GM10266 (cell line): ENCODE measurements around the gene IER2.
"Not testable (repeated sequence)": the region's sequence is repeated elsewhere in the genome, so short reads cannot be mapped to it uniquely, and the experiment has no call there.

Experiments
- DNase-seq: peaks from one replicate; pipeline ENCODE4 v3.0.0; 2012; ENCODE audit errors: extremely low spot score
- CTCF ChIP-seq: IDR thresholded peaks from 2 replicates; pipeline ENCODE4 v1.5.1; 2012; ENCODE audit warnings: mild to moderate bottlenecking, low read depth; ENCODE audit not compliant: control insufficient read depth, insufficient read depth; ENCODE audit errors: missing control alignments

The IER2 gene

GRCh38 chr19:13163609-13164342 is 13.6 kb downstream of the IER2 start:
- DNase-seq, result no peak

GRCh38 chr19:13164343-13165161 is 14.3 kb downstream of the IER2 start:
- no peak for DNase-seq
- TF ChIP-seq CTCF, result no peak

More at GRCh38 chr19:13163609-13164342, 13.6 kb downstream of the IER2 start:
- TF ChIP-seq CTCF, result no peak

GRCh38 chr19:13165162-13165997 is 15.2 kb downstream of the IER2 start:
- DNase-seq, result no peak
- TF ChIP-seq CTCF, result no peak

GRCh38 chr19:13166151-13166550 is 15.9 kb downstream of the IER2 start:
- DNase-seq, result not testable (repeated sequence)

- DNase-seq, result no peak
- TF ChIP-seq CTCF, result no peak
Measured at GRCh38 chr19:13169769-13170168, 19.6 kb downstream of the IER2 start.

GRCh38 chr19:13171146-13171545 is 20.9 kb downstream of the IER2 start:
- no peak for TF ChIP-seq CTCF
- no peak for DNase-seq

GRCh38 chr19:13172346-13173138 is 22.3 kb downstream of the IER2 start:
- no peak for DNase-seq
- TF ChIP-seq CTCF, result no peak
